Uterus (tissue), 2 donors: ENCODE data around the gene TACR2.

Experiments used
- POLR2A ChIP-seq, 2 donors: fragments of 450-650 bp; IDR thresholded peaks; one replicate each; pipeline ENCODE4 v1.6.1; 2016; ENCODE audit warnings: antibody characterized with exemption in 2 of 2, mild to moderate bottlenecking in 1 of 2, moderate library complexity in 1 of 2
- TF ChIP-seq, protein P1 (sequence below), 4 experiments: fragments of 200-600 bp in 2 of 4; fragments of 450-650 bp in 2 of 4; sonication (generic) in 2 of 4; IDR thresholded peaks; one replicate each; pipeline ENCODE4 v1.5.1; 2016 to 2019; ENCODE audit warnings: antibody characterized with exemption in 4 of 4, mild to moderate bottlenecking in 2 of 4, moderate library complexity in 1 of 4

GRCh38 chr10:69403519-69403918 lies 13.2 kb downstream of the TACR2 start:
- TF ChIP-seq, protein P1, sequence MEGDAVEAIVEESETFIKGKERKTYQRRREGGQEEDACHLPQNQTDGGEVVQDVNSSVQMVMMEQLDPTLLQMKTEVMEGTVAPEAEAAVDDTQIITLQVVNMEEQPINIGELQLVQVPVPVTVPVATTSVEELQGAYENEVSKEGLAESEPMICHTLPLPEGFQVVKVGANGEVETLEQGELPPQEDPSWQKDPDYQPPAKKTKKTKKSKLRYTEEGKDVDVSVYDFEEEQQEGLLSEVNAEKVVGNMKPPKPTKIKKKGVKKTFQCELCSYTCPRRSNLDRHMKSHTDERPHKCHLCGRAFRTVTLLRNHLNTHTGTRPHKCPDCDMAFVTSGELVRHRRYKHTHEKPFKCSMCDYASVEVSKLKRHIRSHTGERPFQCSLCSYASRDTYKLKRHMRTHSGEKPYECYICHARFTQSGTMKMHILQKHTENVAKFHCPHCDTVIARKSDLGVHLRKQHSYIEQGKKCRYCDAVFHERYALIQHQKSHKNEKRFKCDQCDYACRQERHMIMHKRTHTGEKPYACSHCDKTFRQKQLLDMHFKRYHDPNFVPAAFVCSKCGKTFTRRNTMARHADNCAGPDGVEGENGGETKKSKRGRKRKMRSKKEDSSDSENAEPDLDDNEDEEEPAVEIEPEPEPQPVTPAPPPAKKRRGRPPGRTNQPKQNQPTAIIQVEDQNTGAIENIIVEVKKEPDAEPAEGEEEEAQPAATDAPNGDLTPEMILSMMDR (IDR thresholded peaks at IDR 0.05), result no peak
- no peak for TF ChIP-seq POLR2A (IDR thresholded peaks at IDR 0.05)
